HepG2 (cell line): ENCODE data around the gene RABGAP1L. TPM values are rescaled to one million over a fixed set of nuclear protein-coding genes. Genes with fewer than 3 reads are reported as not detected.

ENCODE experiments used
- ATAC-seq: fragments of 200-7000 bp; cut with Tn5 transposase; 3 replicates; pipeline ENCODE4 v1.9.1; 2020; ENCODE audit warnings: mild to moderate bottlenecking, moderate library complexity
- BruUV-seq: library from RNA; stranded (reverse); fragments of 400-500 nt; replicated peaks from 2 replicates; lab custom pipeline; 2021; lab: Mats Ljungman, UMichigan
- CTCF ChIA-PET: fragments of 300-600 bp; formaldehyde crosslinking; extraction: SDS; loops from one replicate; lab custom pipeline; 2021; ENCODE audit warnings: low total read pairs, inconsistent platforms, low intra/inter-chr PET ratio; lab: Yijun Ruan, JAX
- POLR2A ChIA-PET: fragments of 350-600 bp; sonication (Branson Sonifier 250); formaldehyde crosslinking; loops from one replicate; lab custom pipeline; 2020; ENCODE audit warnings: antibody characterized with exemption, inconsistent platforms; lab: Yijun Ruan, JAX
- DNase-seq: peaks from one replicate; pipeline ENCODE4 v3.0.0-alpha.2; 2015; ENCODE audit warnings: low spot score
- FAIRE-seq: peaks from 3 replicates; lab custom pipeline; 2011; peaks lifted over from hg19 to GRCh38; lab: Jason Lieb, UNC
- H2AFZ ChIP-seq: one replicate; pipeline ENCODE4 v1.6.1; 2011; ENCODE audit warnings: low read length, inconsistent platforms
- H3K27ac ChIP-seq: fragments of 300-600 bp; 3 replicates; pipeline ENCODE4 v1.8.0; 2011; ENCODE audit warnings: mixed run types, mild to moderate bottlenecking, mixed read lengths, low read length, inconsistent platforms; ENCODE audit not compliant: insufficient read depth; ENCODE audit errors: extremely low read length
- H3K27me3 ChIP-seq, 2 experiments: fragments of 200-600 bp in 1 of 2; 2 replicates in 1 of 2; 3 replicates in 1 of 2; pipeline versions ENCODE4 v1.6.0 to v1.8.0; 2011; ENCODE audit warnings: low read length in 2 of 2, mild to moderate bottlenecking in 2 of 2, moderate library complexity in 2 of 2, inconsistent platforms in 1 of 2; ENCODE audit not compliant: insufficient read depth in 2 of 2, control insufficient read depth in 1 of 2
- H3K36me3 ChIP-seq, 2 experiments: fragments of 200-600 bp in 1 of 2; replicated peaks in 1 of 2; 2 replicates in 1 of 2; 3 replicates in 1 of 2; pipeline versions ENCODE4 v1.5.1 to v1.8.0; 2011; ENCODE audit warnings: low read length in 2 of 2, inconsistent platforms in 1 of 2; ENCODE audit not compliant: insufficient read depth in 2 of 2, control insufficient read depth in 1 of 2
- H3K4me1 ChIP-seq: 2 replicates; pipeline ENCODE4 v1.5.1; 2012; ENCODE audit warnings: low read length, inconsistent platforms; ENCODE audit not compliant: insufficient read depth
- H3K4me2 ChIP-seq: 2 replicates; pipeline ENCODE4 v1.6.0; 2011; ENCODE audit warnings: low read depth, low read length, inconsistent platforms
- H3K4me3 ChIP-seq, 3 experiments: fragments of 200-600 bp in 1 of 3; sonication (generic), shearing (Covaris generic) in 1 of 3; replicated peaks in 1 of 3; 2 replicates each; pipeline ENCODE4 v1.5.1; 2011 to 2016; ENCODE audit warnings: low read length in 3 of 3, inconsistent platforms in 2 of 3, low read depth in 2 of 3, mild to moderate bottlenecking in 2 of 3, control low read depth in 1 of 3, mixed read lengths in 1 of 3; ENCODE audit not compliant: insufficient read depth in 1 of 3
- H3K79me2 ChIP-seq: one replicate; pipeline ENCODE4 v1.6.1; 2011; ENCODE audit warnings: low read length, inconsistent platforms; ENCODE audit not compliant: insufficient read depth
- H3K9ac ChIP-seq: 2 replicates; pipeline ENCODE4 v1.6.0; 2011; ENCODE audit warnings: mild to moderate bottlenecking, low read depth, low read length, inconsistent platforms; ENCODE audit not compliant: insufficient read depth
- H3K9me3 ChIP-seq: 2 replicates; pipeline ENCODE4 v1.5.1; 2012; ENCODE audit warnings: mild to moderate bottlenecking, low read length
- H4K20me1 ChIP-seq: 2 replicates; pipeline ENCODE4 v1.6.0; 2011; ENCODE audit warnings: inconsistent platforms, mild to moderate bottlenecking, low read length, moderate library complexity; ENCODE audit not compliant: insufficient read depth
- CHD4 ChIP-seq: fragments of 200-600 bp; sonication (generic); IDR thresholded peaks from 2 replicates; pipeline ENCODE4 v1.7.0; 2017; ENCODE audit warnings: mild to moderate bottlenecking, low read length, borderline replicate concordance
- CREB1 ChIP-seq, 2 experiments: fragments of 450-650 bp in 1 of 2; IDR thresholded peaks; 2 replicates each; pipeline ENCODE4 v1.6.1; 2016 to 2017; ENCODE audit warnings: control low read depth in 1 of 2, mild to moderate bottlenecking in 1 of 2, missing compliant biosample characterization in 1 of 2, missing genetic modification characterization in 1 of 2
- E2F1 ChIP-seq: sonication (generic); formaldehyde crosslinking; IDR thresholded peaks from 2 replicates; pipeline ENCODE4 v1.5.0; 2020; ENCODE audit warnings: missing genetic modification reagents
- FOSL1 ChIP-seq: sonication (generic); formaldehyde crosslinking; IDR thresholded peaks from 2 replicates; pipeline ENCODE4 v1.9.0; 2021; ENCODE audit warnings: missing genetic modification reagents, borderline replicate concordance
- MAFF ChIP-seq: IDR thresholded peaks from 2 replicates; pipeline ENCODE4 v1.6.1; 2011; ENCODE audit warnings: low read depth, low read length, improper control_type of control experiment
- NFKB2 ChIP-seq: sonication (generic); formaldehyde crosslinking; IDR thresholded peaks from 2 replicates; pipeline ENCODE4 v1.4.0; 2020; ENCODE audit warnings: missing genetic modification reagents, borderline replicate concordance
- PHF20 ChIP-seq: sonication (generic); formaldehyde crosslinking; IDR thresholded peaks from 2 replicates; pipeline ENCODE4 v1.5.0; 2020; ENCODE audit warnings: mild to moderate bottlenecking, missing genetic modification reagents
- POGK ChIP-seq: sonication (generic); formaldehyde crosslinking; conservative IDR thresholded peaks from 2 replicates; pipeline ENCODE4 v1.8.0; 2022; ENCODE audit warnings: mild to moderate bottlenecking, moderate library complexity, missing genetic modification reagents
- RARA ChIP-seq: IDR thresholded peaks from 2 replicates; pipeline ENCODE4 v1.6.1; 2016; ENCODE audit warnings: missing genetic modification reagents, missing compliant biosample characterization
- SIN3A ChIP-seq: IDR thresholded peaks from 2 replicates; pipeline ENCODE4 v1.6.1; 2011; ENCODE audit warnings: low read depth, mild to moderate bottlenecking, control low read depth, low read length, borderline replicate concordance
- TEF ChIP-seq: sonication (generic); formaldehyde crosslinking; IDR thresholded peaks from 2 replicates; pipeline ENCODE4 v1.5.0; 2020; ENCODE audit warnings: missing genetic modification reagents
- ZNF800 ChIP-seq: sonication (generic); formaldehyde crosslinking; IDR thresholded peaks from 2 replicates; pipeline ENCODE4 v1.4.0; 2020; ENCODE audit warnings: missing genetic modification reagents
- WGBS: methylation state at CpG from one replicate; pipeline ENCODE4 v1.1.6; 2017; ENCODE audit warnings: low lambda C conversion rate; 5-methylcytosine and 5-hydroxymethylcytosine counted together
- in situ Hi-C: cut with HindIII; loops from 2 replicates; pipeline ENCODE4 v1.10.0; 2017; ENCODE audit warnings: low pct_unique_long_range_greater_than_20kb; ENCODE audit not compliant: extremely low pct_ligation_motif_present
- intact Hi-C: fragments of 100-400 bp; cut with micrococcal nuclease; formaldehyde crosslinking; loops from one replicate; pipeline ENCODE4 v1.10.0; 2022; ENCODE audit not compliant: unreplicated experiment
- polyA plus RNA-seq, 8 experiments: library from polyadenylated mRNA; depleted of rRNA in 3 of 8; stranded (reverse) in 7 of 8; unstranded in 1 of 8; fragments of >200 nt; fragmentation: Illumina TruSeq in 4 of 8; extraction: Trizol in 4 of 8; gene quantifications; 2 replicates each; pipeline versions ENCODE4 v1.2.1 to v1.2.3, GENCODE V29; 2011 to 2016; ENCODE audit warnings: low read depth in 4 of 8, missing spikeins in 1 of 8, mixed read lengths in 1 of 8; ENCODE audit not compliant: insufficient read depth in 1 of 8
- total RNA-seq, 5 experiments: library from RNA; depleted of rRNA; stranded (reverse); fragments of >200 nt; fragmentation: Illumina TruSeq; extraction: Trizol; gene quantifications; 2 replicates each; pipeline ENCODE4 v1.2.3, GENCODE V29; 2016; ENCODE audit warnings: low read depth in 1 of 5

Gene RABGAP1L
- total and polyA plus RNA-seq, 2 of the 13 experiments (the other 11 are each of a cell fraction or from before 2014, with no cell fraction given) = 7.9 to 22.6 TPM

GRCh38 chr1:175036476-175036875, 877.2 kb downstream of the RABGAP1L start:
- no peaks in the 10 kb centered on the region for H4K20me1 ChIP-seq
- WGBS = 26% methylated on average over 3 of the region's 3 CpGs
- H3K4me1 ChIP-seq = peaks cover 14% of the 10 kb centered on the region
- no TSS peak for BruUV-seq
- H3K4me2 ChIP-seq = no peak overlapping the region
- H3K27ac ChIP-seq = no peak overlapping the region
- H3K9ac ChIP-seq = no peak overlapping the region
- in situ Hi-C loops = no loop called here
- no peak for FAIRE-seq
- no peaks in the 10 kb centered on the region for H3K9me3 ChIP-seq
- H2AFZ ChIP-seq = no peak overlapping the region
- no peak for ATAC-seq
- ChIA-PET POLR2A (no interaction called here), CTCF (no interaction called here)
- DNase-seq = no peak
- intact Hi-C loops = no loop called here
- no peak for TF ChIP-seq E2F1
- TF ChIP-seq CHD4 = no peak
- TF ChIP-seq MAFF = no peak
- no peak for TF ChIP-seq PHF20 (CRISPR knock-in tag)
- TF ChIP-seq NFKB2 = no peak
- TF ChIP-seq FOSL1 (CRISPR knock-in tag) = no peak
- no peak for TF ChIP-seq SIN3A
- no peak for TF ChIP-seq ZNF800 (CRISPR knock-in tag)
- TF ChIP-seq CREB1 (IDR thresholded peaks at IDR 0.05) = no peak
- no peak for TF ChIP-seq CREB1 (CRISPR knock-in tag; IDR thresholded peaks at IDR 0.05)
- no peak for TF ChIP-seq RARA (CRISPR knock-in tag)
- no peak for TF ChIP-seq POGK (CRISPR knock-in tag)
- no peak for TF ChIP-seq TEF
- H3K4me3 ChIP-seq = no peak overlapping the region
- no peaks in the 10 kb centered on the region for H3K36me3 ChIP-seq
- H3K79me2 ChIP-seq = no peaks in the 10 kb centered on the region
- H3K27me3 ChIP-seq = no peaks in the 10 kb centered on the region; a peak in 1 of 5 replicates
